AG09309 (cell line): ENCODE data around the gene P2RX6.
"Not testable (repeated sequence)": the region's sequence is repeated elsewhere in the genome, so short reads cannot be mapped to it uniquely, and the experiment has no call there.

Experiments
- DNase-seq: peaks from one replicate; pipeline ENCODE4 v3.0.0-alpha.2; 2010; ENCODE audit warnings: low read depth
- H3K4me3 ChIP-seq: 2 replicates; pipeline ENCODE4 v1.5.1; 2011; ENCODE audit warnings: mild to moderate bottlenecking, low read depth, low read length, moderate library complexity; ENCODE audit not compliant: control insufficient read depth
- CTCF ChIP-seq: IDR thresholded peaks from 2 replicates; pipeline ENCODE4 v1.5.1; 2011; ENCODE audit warnings: mild to moderate bottlenecking, low read depth, low read length, inconsistent platforms; ENCODE audit not compliant: insufficient read depth, control insufficient read depth; ENCODE audit errors: missing control alignments

P2RX6 gene

GRCh38 chr22:21045585-21046294, 30.8 kb downstream of the P2RX6 start, which contains the start of gene LRRC74B:
LRRC74B (plus strand) TSS chr22:21045946; CDS start chr22:21045987, 41 bp downstream.
- peak; percentile 56 for DNase-seq
- no peak for TF ChIP-seq CTCF
- peak within 1 kb of the TSS; percentile 63 for H3K4me3 ChIP-seq

GRCh38 chr22:21047035-21047661, 32.2 kb downstream of the P2RX6 start:
- no peak for TF ChIP-seq CTCF
- DNase-seq, result no peak
- H3K4me3 ChIP-seq, result no peak overlapping the region

GRCh38 chr22:21047730-21048129, 32.8 kb downstream of the P2RX6 start:
- H3K4me3 ChIP-seq, result no peak overlapping the region
- TF ChIP-seq CTCF, result no peak
- no peak for DNase-seq

- not testable (repeated sequence) for H3K4me3 ChIP-seq, DNase-seq
These were observed 33.5 kb downstream of the P2RX6 start for GRCh38 chr22:21048448-21048847.

- not testable (repeated sequence) for H3K4me3 ChIP-seq, DNase-seq
These were observed 34.0 kb downstream of the P2RX6 start for GRCh38 chr22:21048965-21049364.

GRCh38 chr22:21051145-21051830, 36.3 kb downstream of the P2RX6 start:
- H3K4me3 ChIP-seq, result no peak overlapping the region
- TF ChIP-seq CTCF, result no peak
- no peak for DNase-seq

GRCh38 chr22:21051831-21052400, 37.0 kb downstream of the P2RX6 start:
- no peak for DNase-seq
- no peak for TF ChIP-seq CTCF
- H3K4me3 ChIP-seq, result no peak overlapping the region
